Testis (tissue), 2 donors: ENCODE data around the gene UBE2G1.

Source experiments
- POLR2A ChIP-seq: fragments of 450-650 bp; IDR thresholded peaks from one replicate; pipeline ENCODE4 v1.6.1; 2017; ENCODE audit warnings: antibody characterized with exemption, mild to moderate bottlenecking, moderate library complexity
- TF ChIP-seq, protein P1 (sequence below), 3 experiments: fragments of 450-650 bp in 2 of 3; fragments of 200-600 bp in 1 of 3; sonication (generic) in 1 of 3; IDR thresholded peaks; one replicate each; pipeline ENCODE4 v1.5.1; 2016 to 2019; ENCODE audit warnings: antibody characterized with exemption in 3 of 3, mild to moderate bottlenecking in 2 of 3, moderate library complexity in 1 of 3

DNA sequence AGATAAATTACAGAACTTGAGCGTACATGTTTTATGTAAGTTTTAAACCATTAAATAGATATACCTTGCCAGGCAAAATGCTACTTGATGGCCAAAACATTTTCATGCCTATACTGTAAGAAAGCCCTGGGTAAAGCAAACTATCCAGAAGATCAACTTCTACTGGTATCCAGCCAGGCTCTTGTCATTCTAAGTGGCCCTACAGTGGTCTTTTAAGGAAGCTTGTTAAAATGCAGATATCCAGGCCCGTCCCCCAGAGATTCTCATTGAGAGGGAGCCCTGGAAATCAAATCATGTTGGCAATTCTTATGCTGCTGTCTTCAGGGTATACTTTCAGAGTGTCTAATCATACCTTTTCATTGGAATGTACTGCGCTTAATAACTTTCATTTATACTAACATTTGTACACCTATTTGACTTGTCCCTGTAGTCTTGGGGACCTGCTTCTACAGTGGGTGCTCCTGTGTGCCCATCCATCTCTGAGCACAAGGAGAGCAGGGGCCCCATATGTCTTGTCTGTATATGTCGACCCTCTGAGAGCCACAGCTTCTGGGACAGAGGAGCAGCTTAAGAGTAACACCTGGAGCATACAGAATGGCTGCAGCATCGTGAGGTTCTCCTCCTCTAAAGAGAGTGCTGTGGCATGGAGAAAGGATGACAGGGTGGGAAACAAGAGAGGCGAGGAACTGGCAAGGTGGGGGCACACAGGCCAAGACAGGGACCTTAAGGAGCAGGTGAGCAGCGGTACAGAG lies 59.1 kb downstream of the UBE2G1 start:
- TF ChIP-seq, protein P1, sequence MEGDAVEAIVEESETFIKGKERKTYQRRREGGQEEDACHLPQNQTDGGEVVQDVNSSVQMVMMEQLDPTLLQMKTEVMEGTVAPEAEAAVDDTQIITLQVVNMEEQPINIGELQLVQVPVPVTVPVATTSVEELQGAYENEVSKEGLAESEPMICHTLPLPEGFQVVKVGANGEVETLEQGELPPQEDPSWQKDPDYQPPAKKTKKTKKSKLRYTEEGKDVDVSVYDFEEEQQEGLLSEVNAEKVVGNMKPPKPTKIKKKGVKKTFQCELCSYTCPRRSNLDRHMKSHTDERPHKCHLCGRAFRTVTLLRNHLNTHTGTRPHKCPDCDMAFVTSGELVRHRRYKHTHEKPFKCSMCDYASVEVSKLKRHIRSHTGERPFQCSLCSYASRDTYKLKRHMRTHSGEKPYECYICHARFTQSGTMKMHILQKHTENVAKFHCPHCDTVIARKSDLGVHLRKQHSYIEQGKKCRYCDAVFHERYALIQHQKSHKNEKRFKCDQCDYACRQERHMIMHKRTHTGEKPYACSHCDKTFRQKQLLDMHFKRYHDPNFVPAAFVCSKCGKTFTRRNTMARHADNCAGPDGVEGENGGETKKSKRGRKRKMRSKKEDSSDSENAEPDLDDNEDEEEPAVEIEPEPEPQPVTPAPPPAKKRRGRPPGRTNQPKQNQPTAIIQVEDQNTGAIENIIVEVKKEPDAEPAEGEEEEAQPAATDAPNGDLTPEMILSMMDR (IDR thresholded peaks at IDR 0.05): no peak
- TF ChIP-seq POLR2A: no peak
